GM12878 (cell line): ENCODE measurements around the gene RYR2. TPM values are rescaled to one million over a fixed set of nuclear protein-coding genes. Genes with fewer than 3 reads are reported as not detected.

Source experiments
- ATAC-seq: fragments of 200-7000 bp; cut with Tn5 transposase; 3 replicates; pipeline ENCODE4 v1.9.1; 2020; ENCODE audit warnings: mild to moderate bottlenecking, moderate library complexity
- BruUV-seq: library from RNA; stranded (reverse); fragments of 400-500 nt; replicated peaks from 2 replicates; lab custom pipeline; 2021; lab: Mats Ljungman, UMichigan
- CTCF ChIA-PET: fragments of 300-600 bp; sonication (Branson Sonifier 250); formaldehyde crosslinking; extraction: SDS; loops from one replicate; lab custom pipeline; 2021; ENCODE audit warnings: inconsistent platforms; lab: Yijun Ruan, JAX
- POLR2A ChIA-PET: fragments of 350-600 bp; formaldehyde crosslinking; extraction: SDS; loops from one replicate; lab custom pipeline; 2021; ENCODE audit warnings: inconsistent platforms; lab: Charles Lee
- RAD21 ChIA-PET: fragments of 300-600 bp; sonication (Branson Sonifier 250); formaldehyde crosslinking; loops from one replicate; lab custom pipeline; 2023; ENCODE audit warnings: antibody characterized with exemption; ENCODE audit not compliant: unreplicated experiment; lab: Charles Lee
- SMC1A ChIA-PET: fragments of 300-600 bp; sonication (Branson Sonifier 250); formaldehyde crosslinking; loops from one replicate; lab custom pipeline; 2023; ENCODE audit not compliant: unreplicated experiment, uncharacterized antibody; lab: Charles Lee
- DNase-seq: peaks from one replicate; pipeline ENCODE4 v3.0.0-alpha.2; 2011; ENCODE audit warnings: low read depth, low spot score
- FAIRE-seq: peaks from 3 replicates; lab custom pipeline; 2011; peaks lifted over from hg19 to GRCh38; lab: Jason Lieb, UNC
- H2AFZ ChIP-seq: 2 replicates; pipeline ENCODE4 v1.6.0; 2011; ENCODE audit warnings: low read depth, low read length, control low read depth; ENCODE audit not compliant: control insufficient read depth
- H3K27ac ChIP-seq: 2 replicates; pipeline ENCODE4 v1.5.1; 2011; ENCODE audit warnings: control low read depth; ENCODE audit not compliant: control insufficient read depth, insufficient read depth
- H3K27me3 ChIP-seq, 2 experiments: replicated peaks in 1 of 2; 2 replicates each; pipeline versions ENCODE4 v1.6.0 to v1.6.1; 2011; ENCODE audit warnings: low read length in 1 of 2; ENCODE audit not compliant: control insufficient read depth in 2 of 2, insufficient read depth in 2 of 2
- H3K36me3 ChIP-seq, 2 experiments: 2 replicates each; pipeline ENCODE4 v1.5.1; 2011; ENCODE audit warnings: low read length in 1 of 2; ENCODE audit not compliant: control insufficient read depth in 2 of 2, insufficient read depth in 2 of 2
- H3K4me1 ChIP-seq: 2 replicates; pipeline ENCODE4 v1.6.1; 2011; ENCODE audit warnings: mild to moderate bottlenecking, low read length, moderate library complexity, mixed read lengths; ENCODE audit not compliant: control insufficient read depth, insufficient read depth
- H3K4me2 ChIP-seq: 2 replicates; pipeline ENCODE4 v1.6.0; 2011; ENCODE audit warnings: control low read depth; ENCODE audit not compliant: control insufficient read depth, insufficient read depth
- H3K4me3 ChIP-seq: fragments of 200-600 bp; sonication (generic); 2 replicates; pipeline ENCODE4 v1.5.1; 2016
- H3K79me2 ChIP-seq: 2 replicates; pipeline ENCODE4 v1.6.0; 2011; ENCODE audit warnings: low read length; ENCODE audit not compliant: control insufficient read depth, insufficient read depth
- H3K9ac ChIP-seq: 2 replicates; pipeline ENCODE4 v1.8.0; 2011; ENCODE audit warnings: low read length, control low read depth, mixed read lengths; ENCODE audit not compliant: control insufficient read depth, insufficient read depth
- H3K9me3 ChIP-seq: replicated peaks from 3 replicates; pipeline ENCODE4 v1.5.1; 2011; ENCODE audit warnings: mild to moderate bottlenecking, low read length; ENCODE audit not compliant: control insufficient read depth, insufficient read depth
- H4K20me1 ChIP-seq: 2 replicates; pipeline ENCODE4 v1.6.0; 2011; ENCODE audit not compliant: control insufficient read depth, insufficient read depth
- ASH2L ChIP-seq: fragments of 300-600, 200-600 bp; sonication (generic); IDR thresholded peaks from 2 replicates; pipeline ENCODE4 v1.6.1; 2017; ENCODE audit warnings: low read depth, mild to moderate bottlenecking, borderline replicate concordance
- ATF2 ChIP-seq: IDR thresholded peaks from 2 replicates; pipeline ENCODE4 v1.6.1; 2012; ENCODE audit warnings: low read length, inconsistent platforms
- EED ChIP-seq: sonication (generic); IDR thresholded peaks from 2 replicates; pipeline ENCODE4 v1.6.1; 2016; ENCODE audit warnings: antibody characterized with exemption, low read depth
- HDAC6 ChIP-seq: fragments of 200-600 bp; sonication (generic); IDR thresholded peaks from one replicate; pipeline ENCODE4 v1.8.0; 2017; ENCODE audit warnings: antibody characterized with exemption; ENCODE audit not compliant: unreplicated experiment
- KDM1A ChIP-seq: fragments of 200-600 bp; sonication (generic); IDR thresholded peaks from 2 replicates; pipeline ENCODE4 v1.6.1; 2016; ENCODE audit warnings: borderline replicate concordance
- KLF5 ChIP-seq: fragments of 450-650 bp; IDR thresholded peaks from 2 replicates; pipeline ENCODE4 v1.6.1; 2014; ENCODE audit warnings: mild to moderate bottlenecking; ENCODE audit not compliant: partially characterized antibody
- SMAD5 ChIP-seq: IDR thresholded peaks from 2 replicates; pipeline ENCODE4 v1.6.1; 2016; ENCODE audit warnings: antibody characterized with exemption, low read depth
- TCF3 ChIP-seq: IDR thresholded peaks from 2 replicates; pipeline ENCODE4 v1.6.1; 2012; ENCODE audit warnings: low read depth, mild to moderate bottlenecking, low read length, borderline replicate concordance; ENCODE audit not compliant: insufficient read depth
- TCF7 ChIP-seq: IDR thresholded peaks from 2 replicates; pipeline ENCODE4 v1.6.1; 2014; ENCODE audit warnings: antibody characterized with exemption, borderline replicate concordance
- YY1 ChIP-seq: IDR thresholded peaks from 2 replicates; pipeline ENCODE4 v1.6.1; 2011; ENCODE audit warnings: low read depth, mild to moderate bottlenecking, low read length
- ZBED1 ChIP-seq: IDR thresholded peaks from 2 replicates; pipeline ENCODE4 v1.6.1; 2016; ENCODE audit warnings: borderline replicate concordance
- in situ Hi-C: fragments of 300-500 bp; cut with MboI; formaldehyde crosslinking; loops from 9 replicates; pipeline ENCODE4 v1.14.3; 2018; ENCODE audit warnings: mixed read lengths
- intact Hi-C: fragments of 100-400 bp; cut with micrococcal nuclease; formaldehyde crosslinking; loops from one replicate; pipeline ENCODE4 v1.14.2; 2022; ENCODE audit not compliant: unreplicated experiment
- polyA plus RNA-seq, 11 experiments: library from polyadenylated mRNA; depleted of rRNA in 4 of 11; unstranded in 6 of 11; stranded (reverse) in 5 of 11; fragments of >200 nt; fragmentation: Nextera tagmentation in 4 of 11; fragmentation: Illumina TruSeq in 1 of 11; extraction: Ambion mirVana in 4 of 11; extraction: Trizol in 1 of 11; gene quantifications; 1 replicate in 1 of 11; 2 replicates in 10 of 11; pipeline versions ENCODE4 v1.2.1 to v1.2.3, GENCODE V29; 2011 to 2016; ENCODE audit warnings: inconsistent platforms in 2 of 11, missing spikeins in 2 of 11, low read depth in 1 of 11
- total RNA-seq, 4 experiments: library from RNA; depleted of rRNA in 3 of 4; stranded (reverse); fragments of >200 nt in 3 of 4; fragmentation: Illumina TruSeq in 1 of 4; extraction: Trizol in 1 of 4; gene quantifications; 2 replicates each; pipeline versions ENCODE4 v1.2.1 to v1.2.3, GENCODE V29; 2013 to 2021

RYR2 gene
- total and polyA plus RNA-seq, 10 of the 15 experiments (the other 5 are each of a cell fraction or from before 2014, with no cell fraction given), result 0.01 to 0.04 TPM; not detected in 8

DNA sequence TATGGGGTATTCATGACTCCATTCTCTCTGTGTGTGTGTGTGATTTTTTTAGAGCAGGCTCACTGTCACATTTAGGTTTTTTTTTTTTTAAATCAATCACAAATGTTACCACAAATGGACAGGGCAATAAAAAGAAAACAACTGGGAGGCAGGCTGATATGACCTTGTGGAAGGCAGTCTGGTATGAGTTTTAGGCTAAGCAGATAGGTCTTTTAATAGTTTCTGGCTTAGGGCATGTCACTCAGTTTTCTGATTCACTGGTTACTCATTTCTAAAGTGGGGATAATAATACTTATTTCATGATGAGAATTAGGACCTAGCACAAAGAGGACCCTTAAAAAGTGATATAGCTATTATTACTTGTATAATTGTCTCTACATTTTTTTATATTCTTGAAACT lies 278.9 kb downstream of the RYR2 start:
- no peak for TF ChIP-seq ZBED1
- TF ChIP-seq HDAC6, result no peak
- TF ChIP-seq SMAD5, result no peak
- no peak for TF ChIP-seq KDM1A
- no peak for TF ChIP-seq KLF5
- TF ChIP-seq ATF2, result no peak
- no peak for TF ChIP-seq ASH2L
- no peak for TF ChIP-seq TCF3
- no peak for TF ChIP-seq EED
- no peak for TF ChIP-seq TCF7
- no peak for TF ChIP-seq YY1
- H3K27me3 ChIP-seq, result no peaks in the 10 kb centered on the region

More for the DNA sequence above, 278.9 kb downstream of the RYR2 start:
- DNase-seq (no peak), ATAC-seq (no peak), FAIRE-seq (no peak)
- Histone ChIP-seq H3K4me2 (no peak overlapping the region), H3K79me2 (no peaks in the 10 kb centered on the region), H4K20me1 (no peaks in the 10 kb centered on the region), H3K36me3 (no peaks in the 10 kb centered on the region), H3K4me3 (no peak overlapping the region), H3K27ac (no peak overlapping the region), H3K9me3 (no peaks in the 10 kb centered on the region), H2AFZ (no peak overlapping the region), H3K4me1 (no peaks in the 10 kb centered on the region), H3K9ac (no peak overlapping the region)
- no TSS peak for BruUV-seq
- ChIA-PET CTCF (interaction anchor here (1.7 kb wide), 1 partner anchor 10 kb away, joined by 5 read pairs; no protein-coding TSS in a partner anchor), RAD21 (no interaction called here), SMC1A (no interaction called here), POLR2A (no interaction called here)
- in situ Hi-C loops (no loop called here), intact Hi-C loops (no loop called here)
